ENCODE results near the gene L3HYPDH.

The L3HYPDH gene

GRCh38 chr14:59483819-59484638 lies at the start of gene L3HYPDH, which contains the start of gene JKAMP:
TSS of gene L3HYPDH (minus strand) at chr14:59484408. CDS start at chr14:59484316, 92 bp downstream.
TSS of gene JKAMP (plus strand) at chr14:59484517. CDS start at chr14:59484590, 73 bp downstream.
- peak; percentile 99 for DNase-seq

DNA sequence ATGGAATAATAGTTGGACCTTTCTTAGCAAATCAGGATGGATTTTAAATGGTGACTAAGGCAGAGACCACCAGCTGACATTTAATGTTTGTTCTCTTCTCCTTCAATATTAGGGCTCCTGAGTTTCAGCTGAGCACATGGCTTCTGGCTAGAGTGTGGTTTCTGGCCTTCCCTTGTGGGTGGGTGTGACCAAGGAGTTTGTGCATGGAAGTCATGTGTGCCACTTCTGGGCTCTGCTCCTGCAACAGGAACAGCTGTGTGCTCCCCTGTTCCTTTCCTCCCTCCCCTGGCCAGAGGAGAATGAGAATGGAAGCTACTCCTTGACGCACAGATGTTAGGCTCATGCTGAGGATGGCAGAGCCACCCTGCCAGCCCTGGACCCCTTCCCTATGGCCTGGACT lies 48.2 kb upstream of the L3HYPDH start:
- no peak for DNase-seq

DNA sequence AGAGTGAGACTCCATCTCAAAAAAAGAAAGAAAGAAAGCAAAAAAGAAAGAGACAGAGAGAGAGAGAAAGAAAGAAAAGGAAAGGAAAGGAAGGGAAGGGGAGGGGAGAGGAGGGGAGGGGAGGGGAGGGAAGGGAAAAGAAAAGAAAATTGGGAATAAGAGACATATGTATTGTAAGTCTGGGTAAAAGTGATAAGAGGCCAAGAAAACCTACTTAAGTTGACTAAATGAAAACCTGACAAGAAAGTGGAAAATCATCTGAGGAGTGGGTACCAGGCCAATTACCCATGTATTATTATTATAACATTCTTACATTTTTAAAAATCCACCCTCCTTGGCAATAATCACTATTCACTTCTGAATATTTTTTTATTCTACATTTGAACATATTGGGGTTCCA lies 46.1 kb upstream of the L3HYPDH start:
- DNase-seq: no peak

DNA sequence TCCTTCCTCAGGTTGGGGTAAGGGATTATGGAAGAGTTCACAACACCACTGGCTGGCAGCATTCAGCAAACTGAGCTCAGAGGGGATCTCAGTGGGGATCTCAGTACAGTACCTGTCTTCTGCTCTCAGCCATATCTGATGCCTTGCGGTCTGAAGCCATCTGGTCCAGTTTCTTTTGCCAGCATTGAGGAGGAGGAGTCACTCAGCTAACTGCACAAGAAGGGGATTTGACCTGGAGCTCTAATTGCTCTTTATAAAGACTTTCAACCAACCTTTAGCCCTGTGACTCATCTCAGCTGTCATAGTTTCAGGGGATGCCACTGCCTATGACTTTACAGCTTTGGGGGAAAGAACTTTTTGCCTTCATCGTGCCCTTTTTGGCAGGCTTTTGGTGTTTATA lies 45.0 kb upstream of the L3HYPDH start:
- no peak for DNase-seq

DNA sequence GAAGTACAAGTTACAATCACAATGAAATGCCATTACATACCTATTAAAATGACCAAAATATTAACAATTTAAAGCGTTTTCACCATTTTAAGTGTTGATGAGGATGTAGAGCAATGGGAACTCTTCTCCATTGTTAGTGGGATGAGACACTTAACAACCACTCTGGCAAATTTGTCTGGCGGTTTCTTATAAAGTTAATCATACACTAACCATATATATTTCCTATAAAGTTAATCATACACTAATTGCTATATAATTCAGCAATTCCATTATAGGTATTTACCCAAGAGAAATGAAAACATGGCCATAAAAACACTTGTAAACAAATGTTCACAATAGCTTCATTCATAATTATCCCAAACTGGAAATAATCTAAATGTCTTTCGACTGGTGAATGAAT lies 36.0 kb upstream of the L3HYPDH start:
- no peak for DNase-seq

- DNase-seq: no peak
These were observed 27.8 kb upstream of the L3HYPDH start for GRCh38 chr14:59511916-59512575.

- DNase-seq: no peak
These were observed 26.8 kb upstream of the L3HYPDH start for GRCh38 chr14:59510966-59511365.

DNA sequence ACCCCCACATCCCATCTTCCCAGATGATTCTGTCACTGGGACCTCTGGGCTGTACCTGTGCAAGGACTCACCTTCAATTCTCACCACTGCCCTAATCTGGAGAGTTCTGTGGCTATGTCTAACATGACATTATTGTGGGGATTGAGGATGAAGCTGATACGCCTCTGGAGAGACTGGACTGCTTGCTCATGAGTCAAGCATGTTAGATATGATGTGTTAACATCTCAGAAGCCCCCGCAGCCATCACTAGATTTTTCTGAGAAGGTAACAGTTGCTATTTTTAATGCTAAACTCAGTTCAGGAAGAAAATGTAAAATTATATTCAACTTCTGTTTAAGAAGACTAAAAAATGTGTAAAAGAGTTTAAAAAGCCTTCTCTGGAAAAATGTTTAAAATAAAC lies 25.8 kb upstream of the L3HYPDH start:
- no peak for DNase-seq

DNA sequence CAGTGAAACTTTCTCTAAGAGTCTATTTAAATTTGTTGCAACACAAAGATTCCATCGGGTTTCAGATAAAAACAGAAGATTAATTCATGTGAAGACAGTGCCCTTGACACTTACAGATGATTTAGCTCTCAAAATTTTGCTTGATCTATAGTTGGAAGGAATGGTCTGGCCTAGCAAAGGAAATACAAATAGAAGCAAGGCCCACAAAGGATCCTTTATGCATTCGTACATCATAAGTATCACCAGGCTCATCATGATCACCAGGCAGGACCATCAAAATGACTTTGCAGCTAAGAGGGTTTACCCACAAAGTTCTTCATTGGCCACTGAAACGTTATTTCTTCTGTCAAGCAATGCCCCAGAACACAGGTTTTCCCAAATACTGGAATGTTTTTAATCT lies 24.9 kb upstream of the L3HYPDH start:
- DNase-seq: no peak

DNA sequence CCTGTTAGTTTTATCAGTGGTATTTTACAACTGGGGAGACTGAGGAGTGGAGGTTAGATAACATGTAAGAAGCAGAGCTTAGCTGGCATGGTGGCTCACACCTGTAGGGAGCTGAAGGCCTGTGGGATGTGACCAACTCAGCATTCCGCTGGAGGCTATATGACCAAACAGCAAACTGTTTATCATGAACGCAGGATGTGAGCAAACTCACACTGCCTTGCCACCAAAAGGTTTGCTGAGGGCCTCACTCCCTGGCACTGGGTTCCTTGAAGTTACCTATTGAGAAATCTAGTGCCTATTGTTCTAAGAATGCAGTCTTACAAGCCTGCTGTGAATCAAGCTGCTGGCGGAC lies 23.5 kb upstream of the L3HYPDH start:
- DNase-seq: no peak

DNA sequence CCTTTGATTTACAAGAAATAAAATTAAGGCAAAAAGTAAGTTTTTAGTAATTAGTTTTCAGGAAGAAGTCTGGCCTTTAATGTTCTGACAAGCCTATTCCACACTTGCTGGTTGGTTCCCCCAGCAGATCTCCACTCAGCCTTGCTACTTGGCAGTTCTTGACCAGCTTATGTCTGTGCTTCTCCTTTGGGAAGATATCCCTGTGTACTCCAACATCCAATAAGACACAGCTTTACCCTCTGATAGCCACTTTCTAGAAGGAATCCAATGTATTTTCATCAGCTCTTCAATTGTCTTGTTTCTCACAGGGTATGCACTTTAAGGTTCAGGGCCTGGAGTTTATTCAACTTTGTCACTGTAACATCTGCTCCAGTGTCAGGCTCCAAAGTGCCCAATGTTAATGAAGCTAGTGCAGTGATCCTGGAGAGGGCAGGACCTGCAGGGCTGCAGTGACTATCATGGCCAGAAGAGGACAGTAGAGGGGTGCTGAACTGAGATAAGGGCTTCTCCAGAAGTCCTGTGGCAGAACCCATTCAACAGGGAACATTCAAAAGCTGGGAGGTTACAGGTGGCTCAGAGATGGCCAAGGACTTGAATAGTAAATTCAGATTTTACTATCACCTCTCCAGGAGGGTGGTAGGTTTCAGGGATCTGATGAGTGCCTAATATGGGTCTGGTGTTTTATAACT lies 23.0 kb upstream of the L3HYPDH start:
- DNase-seq: peak; percentile 42

- DNase-seq: no peak
These were observed 19.0 kb upstream of the L3HYPDH start for GRCh38 chr14:59503256-59503655.

GRCh38 chr14:59500732-59501131 lies 16.5 kb upstream of the L3HYPDH start:
- no peak for DNase-seq

- no peak for DNase-seq
These were observed 8.2 kb upstream of the L3HYPDH start for GRCh38 chr14:59492384-59492783.

DNA sequence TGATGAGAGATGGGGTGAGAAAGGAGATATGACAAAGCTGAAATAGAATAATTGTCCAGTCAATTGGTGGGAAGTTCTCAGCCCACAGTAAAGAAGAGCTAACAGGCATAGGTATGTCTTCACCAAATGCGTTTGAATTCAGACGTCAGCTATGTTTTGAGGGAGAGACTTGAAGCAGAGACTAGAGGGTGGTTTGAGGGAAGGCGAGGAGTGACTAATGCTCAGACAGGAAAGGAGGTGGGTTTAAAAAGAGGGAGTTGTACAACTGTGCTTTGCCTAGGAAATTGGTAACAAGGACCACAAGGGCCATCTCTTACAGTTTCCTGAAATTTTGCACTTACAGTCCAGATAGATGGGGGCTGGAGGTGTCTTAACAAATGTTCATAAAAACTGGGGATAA lies 6.5 kb upstream of the L3HYPDH start:
- DNase-seq: no peak

DNA sequence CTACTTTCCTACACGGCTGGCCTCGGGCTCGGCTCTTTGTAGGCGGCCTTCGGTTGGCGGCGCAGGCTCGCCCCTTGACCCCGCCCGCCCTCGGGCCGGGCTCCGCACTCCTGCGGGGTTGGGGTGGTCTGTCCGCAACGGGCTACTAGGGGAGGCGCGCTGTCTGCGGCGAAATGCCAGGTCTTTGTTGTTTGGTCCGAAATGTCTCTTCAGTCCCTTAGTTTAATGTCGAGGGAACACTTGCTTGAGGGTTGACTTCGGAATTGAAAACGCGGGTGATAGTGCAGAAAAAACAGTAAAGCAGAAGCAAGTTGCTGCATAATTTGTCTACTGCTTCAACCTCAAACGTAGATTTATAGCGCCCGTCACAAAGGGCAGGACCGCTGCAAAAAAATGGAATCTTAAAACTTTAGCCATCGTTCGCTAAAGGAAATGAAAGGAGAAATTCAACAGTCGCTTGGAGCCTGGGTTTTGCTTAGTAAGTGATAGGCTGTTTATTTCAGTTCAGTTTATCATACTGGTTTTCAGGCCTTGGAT lies 499 bp upstream of the L3HYPDH start:
- no peak for DNase-seq

DNA sequence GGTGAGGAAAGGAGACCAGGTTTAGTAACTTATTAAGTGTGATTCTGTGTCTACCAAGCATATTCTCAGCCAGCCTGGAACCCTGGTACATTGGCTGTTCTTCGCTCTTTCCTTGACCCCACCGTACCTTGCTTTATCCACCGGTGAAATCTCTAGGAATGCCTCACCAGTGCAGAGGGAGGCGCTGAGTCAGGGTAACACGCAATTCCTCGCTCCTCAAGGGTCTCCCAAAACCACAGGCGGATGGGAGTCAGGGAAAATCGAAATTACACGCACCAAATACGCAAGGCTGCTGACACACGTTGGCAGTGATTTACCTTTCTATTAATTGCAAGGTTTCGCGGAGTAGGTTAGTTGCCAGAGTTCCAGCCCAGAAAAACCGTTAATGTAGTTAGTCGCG lies 845 bp downstream of the L3HYPDH start:
- DNase-seq: no peak

DNA sequence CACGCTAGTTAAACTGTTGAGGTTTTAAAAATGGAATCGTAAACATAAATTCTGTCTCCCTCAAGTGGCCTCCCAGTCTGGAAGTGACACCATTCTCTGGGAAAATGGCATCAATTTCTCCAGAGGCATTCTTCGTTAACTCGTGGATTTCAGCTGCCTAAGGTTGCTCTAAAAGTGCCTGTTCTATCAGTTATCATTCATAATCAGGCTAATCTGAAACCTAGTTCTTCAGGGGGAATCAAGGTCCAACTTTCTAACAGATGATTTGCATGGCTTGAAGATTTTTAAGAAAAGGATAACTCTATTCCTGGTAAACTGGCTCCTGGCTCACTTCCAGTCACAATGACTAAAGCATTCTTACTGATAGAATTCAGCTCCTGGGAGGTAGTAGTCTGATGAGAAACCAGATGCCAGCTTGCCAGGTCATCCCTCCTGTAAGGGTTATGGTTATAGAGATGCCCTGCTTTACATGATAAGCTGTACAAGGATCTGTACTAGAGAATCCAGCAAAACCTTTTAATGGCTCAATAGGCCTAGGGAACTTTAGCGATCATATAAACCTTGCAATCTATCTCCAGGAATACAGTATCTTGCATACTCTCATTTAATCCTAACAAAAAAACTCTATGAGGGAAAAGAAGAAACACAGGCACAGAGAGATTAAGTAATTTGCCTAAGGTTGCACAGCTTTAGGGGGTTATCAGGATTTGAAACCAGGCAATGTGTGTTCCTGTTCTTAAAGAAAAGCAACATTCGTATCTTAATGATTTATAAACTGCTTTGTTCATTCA lies 1.5 kb downstream of the L3HYPDH start:
- no peak for DNase-seq

DNA sequence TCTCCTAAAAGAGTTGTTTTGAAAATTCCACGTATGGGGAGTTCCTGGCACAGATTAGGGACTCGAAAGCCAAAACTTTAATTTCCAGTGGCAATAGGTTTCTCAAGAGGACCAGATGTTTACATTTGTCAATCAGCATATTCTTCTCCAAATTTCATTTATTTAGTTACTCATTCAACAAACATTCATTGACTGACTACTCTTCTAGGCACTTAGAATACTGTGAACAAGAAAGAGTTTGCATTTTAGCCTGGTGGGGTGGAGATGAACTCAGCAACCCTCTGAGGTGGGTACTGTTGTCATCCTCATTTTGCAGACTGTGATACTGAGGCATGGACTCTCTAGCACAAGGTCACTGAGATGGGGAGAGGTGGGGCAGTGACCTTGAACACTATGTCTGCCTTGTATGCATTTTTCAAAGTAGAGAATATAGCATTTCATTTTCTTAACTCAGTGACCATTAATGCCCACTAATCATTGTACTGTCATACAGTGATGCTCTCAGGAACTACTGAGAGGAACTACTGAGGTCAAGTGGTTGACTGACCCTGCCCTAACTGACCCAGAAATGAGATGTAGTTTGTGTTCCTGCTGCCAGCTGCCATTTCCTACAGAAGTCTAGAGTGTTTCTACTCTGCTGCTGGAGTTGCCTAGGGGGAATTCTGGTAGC lies 2.2 kb downstream of the L3HYPDH start:
- DNase-seq: no peak

- no peak for DNase-seq
These were observed 2.8 kb downstream of the L3HYPDH start for GRCh38 chr14:59481407-59481806.

DNA sequence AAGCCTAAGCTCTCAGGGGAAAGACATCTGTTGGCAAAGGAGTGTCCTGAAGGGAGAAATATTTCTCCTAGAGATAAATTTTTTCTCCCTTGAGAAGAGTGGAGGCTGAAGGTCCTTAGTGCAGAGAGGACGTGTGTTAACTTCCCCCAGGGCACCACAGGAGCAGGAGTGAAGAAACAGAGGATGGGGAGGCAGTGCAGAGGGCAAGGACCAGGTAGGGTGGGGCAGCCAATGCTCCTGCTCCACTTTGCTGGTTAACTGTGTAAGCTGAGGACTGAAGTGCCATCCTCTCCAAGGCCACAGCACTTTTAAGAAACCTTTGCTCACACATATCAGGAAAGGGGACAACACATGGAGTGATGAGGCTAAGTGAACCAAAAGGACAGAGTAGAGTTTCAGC lies 4.0 kb downstream of the L3HYPDH start:
- DNase-seq: no peak

DNA sequence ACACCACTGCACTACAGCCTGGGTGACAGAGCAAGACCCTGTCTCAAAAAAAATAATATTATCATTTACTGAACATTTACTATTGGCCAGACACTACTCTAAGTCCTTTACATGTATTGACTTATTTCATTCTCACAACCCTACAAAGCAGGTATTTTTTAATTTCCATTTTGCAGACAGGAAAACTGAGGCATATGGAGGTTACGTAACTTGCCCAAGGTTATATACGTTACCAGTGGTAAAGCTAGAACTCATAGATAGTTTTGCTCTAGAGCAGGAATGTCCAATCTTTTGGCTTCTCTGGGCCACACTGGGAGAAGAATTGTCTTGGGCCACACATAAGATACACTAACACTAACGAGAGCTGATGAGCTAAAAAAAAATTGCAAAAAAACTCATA lies 5.7 kb downstream of the L3HYPDH start:
- no peak for DNase-seq
